ENCODE data around the gene DCAF17.

DCAF17 gene

GRCh38 chr2:171390941-171391516 lies 43.0 kb upstream of the DCAF17 start:
- peak; percentile 56 for DNase-seq (ENCODE audit: extremely low read depth, insufficient read length)
- TF ChIP-seq CTCF (IDR thresholded peaks at IDR 0.05; ENCODE audit: insufficient read depth, low read length, poor library complexity, severe bottlenecking): no peak
- no peaks in the 10 kb centered on the region for H3K27me3 ChIP-seq (replicated peaks; ENCODE audit: control insufficient read depth, insufficient read depth, low read length)
- H3K4me3 ChIP-seq (replicated peaks; ENCODE audit: low read depth, low read length): no peak overlapping the region
- H3K36me3 ChIP-seq (ENCODE audit: control insufficient read depth, insufficient read depth, low read length): peaks cover 4% of the 10 kb centered on the region

- H3K27me3 ChIP-seq (replicated peaks; ENCODE audit: control insufficient read depth, insufficient read depth, low read length): no peaks in the 10 kb centered on the region
Observed at GRCh38 chr2:171391532-171391931, 42.5 kb upstream of the DCAF17 start.

GRCh38 chr2:171393487-171393886 lies 40.5 kb upstream of the DCAF17 start:
- no peaks in the 10 kb centered on the region for H3K36me3 ChIP-seq (ENCODE audit: control insufficient read depth, insufficient read depth, low read length)
- no peak overlapping the region for H3K4me3 ChIP-seq (replicated peaks; ENCODE audit: low read depth, low read length)
- DNase-seq (ENCODE audit: extremely low read depth, insufficient read length): no peak
- H3K27me3 ChIP-seq (replicated peaks; ENCODE audit: control insufficient read depth, insufficient read depth, low read length): no peaks in the 10 kb centered on the region
- no peak for TF ChIP-seq CTCF (IDR thresholded peaks at IDR 0.05; ENCODE audit: insufficient read depth, low read length, poor library complexity, severe bottlenecking)

More at GRCh38 chr2:171391532-171391931, 42.5 kb upstream of the DCAF17 start:
- Histone ChIP-seq H3K36me3 (ENCODE audit: control insufficient read depth, insufficient read depth, low read length) (peaks cover 3% of the 10 kb centered on the region), H3K4me3 (replicated peaks; ENCODE audit: low read depth, low read length) (no peak overlapping the region)
- TF ChIP-seq CTCF (IDR thresholded peaks at IDR 0.05; ENCODE audit: insufficient read depth, low read length, poor library complexity, severe bottlenecking): no peak
- no peak for DNase-seq (ENCODE audit: extremely low read depth, insufficient read length)

- no peak overlapping the region for H3K4me3 ChIP-seq (replicated peaks; ENCODE audit: low read depth, low read length)
- no peaks in the 10 kb centered on the region for H3K27me3 ChIP-seq (replicated peaks; ENCODE audit: control insufficient read depth, insufficient read depth, low read length)
- TF ChIP-seq CTCF (IDR thresholded peaks at IDR 0.05; ENCODE audit: insufficient read depth, low read length, poor library complexity, severe bottlenecking): no peak
- no peaks in the 10 kb centered on the region for H3K36me3 ChIP-seq (ENCODE audit: control insufficient read depth, insufficient read depth, low read length)
- no peak for DNase-seq (ENCODE audit: extremely low read depth, insufficient read length)
Observed at GRCh38 chr2:171394164-171394740, 39.8 kb upstream of the DCAF17 start.

- no peaks in the 10 kb centered on the region for H3K27me3 ChIP-seq (replicated peaks; ENCODE audit: control insufficient read depth, insufficient read depth, low read length)
- H3K4me3 ChIP-seq (replicated peaks; ENCODE audit: low read depth, low read length): no peak overlapping the region
- no peak for TF ChIP-seq CTCF (IDR thresholded peaks at IDR 0.05; ENCODE audit: insufficient read depth, low read length, poor library complexity, severe bottlenecking)
- DNase-seq (ENCODE audit: extremely low read depth, insufficient read length): no peak
- no peaks in the 10 kb centered on the region; the same call in 1 of the 2 replicates for H3K36me3 ChIP-seq (ENCODE audit: control insufficient read depth, insufficient read depth, low read length)
Observed at GRCh38 chr2:171399292-171399691, 34.7 kb upstream of the DCAF17 start.

All from GM06990 (cell line).